Lung (tissue), 12 donors: ENCODE measurements around the gene ORM2. TPM values are rescaled to one million over a fixed set of nuclear protein-coding genes. Genes with fewer than 3 reads are reported as not detected.

Experiments used
- ATAC-seq: fragments of 200-7000 bp; cut with Tn5 transposase; one replicate; pipeline ENCODE4 v1.9.1; 2020; ENCODE audit warnings: moderate number of reproducible peaks; ENCODE audit not compliant: insufficient read depth, low FRiP score
- DNase-seq, 3 donors: peaks; one replicate each; pipeline ENCODE4 v3.0.0-alpha.2; 2013 to 2017
- H3K27ac ChIP-seq, 2 donors: one replicate each; pipeline ENCODE4 v1.5.1; 2013; ENCODE audit warnings: mild to moderate bottlenecking in 2 of 2, moderate library complexity in 2 of 2, control low read depth in 1 of 2, inconsistent platforms in 1 of 2, low read depth in 1 of 2, low read length in 1 of 2
- H3K27me3 ChIP-seq, 3 donors: one replicate each; pipeline ENCODE4 v1.5.1; 2013; ENCODE audit warnings: low read length in 2 of 3; ENCODE audit not compliant: control insufficient read depth in 3 of 3, insufficient read depth in 3 of 3
- H3K36me3 ChIP-seq, 4 donors: one replicate each; pipeline ENCODE4 v1.5.1; 2013; ENCODE audit warnings: low read length in 4 of 4, mild to moderate bottlenecking in 1 of 4, moderate library complexity in 1 of 4; ENCODE audit not compliant: control insufficient read depth in 4 of 4, insufficient read depth in 4 of 4
- H3K4me1 ChIP-seq, 5 donors: one replicate each; pipeline ENCODE4 v1.5.1; 2013; ENCODE audit warnings: low read length in 5 of 5, mild to moderate bottlenecking in 2 of 5, moderate library complexity in 1 of 5; ENCODE audit not compliant: control insufficient read depth in 5 of 5, insufficient read depth in 5 of 5
- H3K4me3 ChIP-seq: one replicate; pipeline ENCODE4 v1.5.1; 2013; ENCODE audit warnings: mild to moderate bottlenecking, control low read depth, moderate library complexity
- H3K9ac ChIP-seq, 2 donors: one replicate each; pipeline ENCODE4 v1.5.1; 2013; ENCODE audit warnings: low read length in 2 of 2, control low read depth in 1 of 2; ENCODE audit not compliant: insufficient read depth in 1 of 2
- H3K9me3 ChIP-seq, 4 donors: one replicate each; pipeline ENCODE4 v1.5.1; 2013; ENCODE audit warnings: low read length in 3 of 4, mild to moderate bottlenecking in 1 of 4, moderate library complexity in 1 of 4; ENCODE audit not compliant: control insufficient read depth in 4 of 4, insufficient read depth in 3 of 4
- WGBS, 2 donors: extraction: QIAGEN DNeasy Blood & Tissue Kit; methylation state at CpG; one replicate each; pipeline ENCODE4 v1.1.7; 2013; 5-methylcytosine and 5-hydroxymethylcytosine counted together
- polyA plus RNA-seq, 2 donors: library from polyadenylated mRNA; stranded (reverse); fragments of 200-250 nt; gene quantifications; one replicate each; pipeline ENCODE4 v1.2.1, GENCODE V29; 2013
- total RNA-seq, 2 donors: library from RNA; depleted of rRNA in 1 of 2; stranded (reverse); fragments of >200 nt in 1 of 2; gene quantifications; one replicate each; pipeline ENCODE4 v1.2.1, GENCODE V29; 2014 to 2021
- TF ChIP-seq, protein P1 (sequence below): IDR thresholded peaks from 2 replicates; pipeline ENCODE4 v1.5.1; 2012; ENCODE audit warnings: mild to moderate bottlenecking; ENCODE audit errors: control extremely low read depth, extremely low read depth
- donor health status: control.
- donor health status: control.
- donor health status: Bipolar disorder and iron deficiency.
- donor health status: healthy.
- donor health status: DM: yes; HTN: yes; CAD: no.

ORM2 gene
- total and polyA plus RNA-seq, 4 donors, result 0.77 to 215 (median 47.6) TPM

DNA sequence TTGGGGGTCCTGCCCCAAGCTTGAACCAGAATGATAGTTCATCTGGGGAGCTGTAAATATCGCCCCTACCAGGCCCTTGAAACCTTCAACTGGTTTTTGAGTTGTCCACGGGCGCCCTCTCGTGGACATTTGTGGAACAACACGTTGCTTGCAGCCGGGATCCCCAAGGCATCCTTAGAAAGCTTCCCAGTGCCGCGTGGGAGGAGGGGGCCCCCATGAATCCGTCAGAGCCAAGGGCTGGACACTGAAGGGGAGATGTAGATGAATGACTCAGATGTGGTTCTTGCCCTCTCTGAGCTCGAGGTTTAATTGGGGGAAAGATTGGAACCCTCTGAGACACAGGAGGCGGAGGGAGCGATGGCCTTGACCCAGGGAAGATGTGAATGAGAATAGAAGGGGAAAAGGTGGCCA is 38.6 kb upstream of the ORM2 start:
- no peak overlapping the region for H3K4me3 ChIP-seq
- H3K9me3 ChIP-seq, result peaks cover 0 to 8% (median 2%) of the 10 kb centered on the region in 4 donors
- no peaks in the 10 kb centered on the region for H3K27me3 ChIP-seq
- ATAC-seq (no peak), DNase-seq (peak; percentile 76 to 78 (median 78))
- H3K4me1 ChIP-seq, result no peaks in the 10 kb centered on the region
- peaks cover 0 to 52% (median 21%) of the 10 kb centered on the region in 4 donors for H3K36me3 ChIP-seq
- H3K27ac ChIP-seq, result no peak overlapping the region
- WGBS, 2 donors, result 18% methylated on average over 12 of the region's 12 CpGs
- no peak overlapping the region for H3K9ac ChIP-seq
- TF ChIP-seq, protein P1, sequence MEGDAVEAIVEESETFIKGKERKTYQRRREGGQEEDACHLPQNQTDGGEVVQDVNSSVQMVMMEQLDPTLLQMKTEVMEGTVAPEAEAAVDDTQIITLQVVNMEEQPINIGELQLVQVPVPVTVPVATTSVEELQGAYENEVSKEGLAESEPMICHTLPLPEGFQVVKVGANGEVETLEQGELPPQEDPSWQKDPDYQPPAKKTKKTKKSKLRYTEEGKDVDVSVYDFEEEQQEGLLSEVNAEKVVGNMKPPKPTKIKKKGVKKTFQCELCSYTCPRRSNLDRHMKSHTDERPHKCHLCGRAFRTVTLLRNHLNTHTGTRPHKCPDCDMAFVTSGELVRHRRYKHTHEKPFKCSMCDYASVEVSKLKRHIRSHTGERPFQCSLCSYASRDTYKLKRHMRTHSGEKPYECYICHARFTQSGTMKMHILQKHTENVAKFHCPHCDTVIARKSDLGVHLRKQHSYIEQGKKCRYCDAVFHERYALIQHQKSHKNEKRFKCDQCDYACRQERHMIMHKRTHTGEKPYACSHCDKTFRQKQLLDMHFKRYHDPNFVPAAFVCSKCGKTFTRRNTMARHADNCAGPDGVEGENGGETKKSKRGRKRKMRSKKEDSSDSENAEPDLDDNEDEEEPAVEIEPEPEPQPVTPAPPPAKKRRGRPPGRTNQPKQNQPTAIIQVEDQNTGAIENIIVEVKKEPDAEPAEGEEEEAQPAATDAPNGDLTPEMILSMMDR, result peak; percentile 72

DNA sequence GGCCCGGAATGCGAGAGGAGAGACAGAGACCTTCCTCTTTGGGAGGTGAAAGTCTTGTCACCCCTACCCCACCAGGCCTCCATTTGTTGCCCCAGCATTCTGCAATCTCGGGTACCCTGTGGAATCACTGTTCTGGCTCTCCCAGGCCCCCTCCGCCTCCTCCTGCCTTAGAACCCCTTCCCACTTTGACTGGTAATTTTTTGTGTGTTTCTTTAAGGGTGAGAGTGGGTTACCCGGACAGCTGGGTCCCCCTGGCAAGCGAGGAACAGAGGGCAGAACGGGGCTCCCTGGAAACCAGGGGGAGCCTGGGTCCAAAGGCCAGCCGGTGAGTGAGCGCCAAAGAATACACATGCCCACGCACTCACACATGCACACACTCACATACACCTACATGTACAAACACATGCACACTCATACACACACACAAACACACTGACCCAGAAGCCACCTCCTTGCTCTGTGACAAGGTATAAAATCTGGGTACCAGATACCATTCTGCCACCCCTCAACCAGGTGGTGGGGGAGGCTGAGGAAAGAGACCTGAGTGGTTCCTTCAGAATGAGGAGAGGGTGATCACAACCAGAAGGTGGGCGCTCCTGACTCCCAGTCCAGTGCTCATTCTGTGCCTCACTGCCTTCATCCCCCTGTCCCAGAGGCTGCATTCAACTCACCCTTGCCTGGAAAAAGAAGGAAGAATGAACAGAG is 37.6 kb upstream of the ORM2 start:
- Histone ChIP-seq H3K36me3 (peaks cover 0 to 56% (median 24%) of the 10 kb centered on the region in 4 donors), H3K4me1 (no peaks in the 10 kb centered on the region), H3K27ac (no peak overlapping the region), H3K4me3 (no peak overlapping the region), H3K27me3 (no peaks in the 10 kb centered on the region), H3K9ac (no peak overlapping the region), H3K9me3 (peaks cover 0 to 8% (median 2%) of the 10 kb centered on the region in 4 donors)
- DNase-seq (peak in 1 of 3 donors; percentile 11), ATAC-seq (no peak)
- TF ChIP-seq, protein P1, result no peak
- 90 to 92% methylated on average over 10 to 11 of the region's 11 CpGs for WGBS, 2 donors

DNA sequence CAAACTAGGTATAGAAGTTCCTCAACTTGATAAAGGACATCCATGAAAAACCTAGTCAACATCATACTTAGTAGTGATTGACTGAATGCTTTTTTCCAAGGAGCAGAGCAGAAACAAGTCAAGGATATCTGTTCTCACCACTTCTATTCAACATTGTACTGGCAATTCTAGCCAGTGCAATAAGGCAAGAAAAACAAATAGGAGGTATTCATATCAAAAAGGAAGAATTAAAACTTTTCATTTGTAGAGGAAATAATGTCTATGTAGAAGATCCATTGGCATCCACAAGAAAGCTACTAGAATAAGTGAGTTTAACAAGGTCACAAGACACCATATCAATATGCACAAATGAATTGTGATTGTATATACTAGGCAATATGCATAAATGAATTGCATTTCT is 35.0 kb upstream of the ORM2 start:
- no peak for DNase-seq
- Histone ChIP-seq H3K36me3 (peaks cover 0 to 58% (median 27%) of the 10 kb centered on the region in 4 donors), H3K9ac (no peak overlapping the region), H3K9me3 (peaks cover 0 to 8% (median 2%) of the 10 kb centered on the region in 4 donors), H3K4me3 (no peak overlapping the region), H3K4me1 (no peaks in the 10 kb centered on the region), H3K27me3 (no peaks in the 10 kb centered on the region), H3K27ac (no peak overlapping the region)
- TF ChIP-seq, protein P1, result no peak
- no peak for ATAC-seq
